Measurements from ENCODE around the gene HDAC7. TPM values are rescaled to one million over a fixed set of nuclear protein-coding genes. Genes with fewer than 3 reads are reported as not detected.

HDAC7 gene
- polyA plus RNA-seq, 6 donors from 2014 or later, result 4.5 to 17.1 (median 7.0) TPM

DNA sequence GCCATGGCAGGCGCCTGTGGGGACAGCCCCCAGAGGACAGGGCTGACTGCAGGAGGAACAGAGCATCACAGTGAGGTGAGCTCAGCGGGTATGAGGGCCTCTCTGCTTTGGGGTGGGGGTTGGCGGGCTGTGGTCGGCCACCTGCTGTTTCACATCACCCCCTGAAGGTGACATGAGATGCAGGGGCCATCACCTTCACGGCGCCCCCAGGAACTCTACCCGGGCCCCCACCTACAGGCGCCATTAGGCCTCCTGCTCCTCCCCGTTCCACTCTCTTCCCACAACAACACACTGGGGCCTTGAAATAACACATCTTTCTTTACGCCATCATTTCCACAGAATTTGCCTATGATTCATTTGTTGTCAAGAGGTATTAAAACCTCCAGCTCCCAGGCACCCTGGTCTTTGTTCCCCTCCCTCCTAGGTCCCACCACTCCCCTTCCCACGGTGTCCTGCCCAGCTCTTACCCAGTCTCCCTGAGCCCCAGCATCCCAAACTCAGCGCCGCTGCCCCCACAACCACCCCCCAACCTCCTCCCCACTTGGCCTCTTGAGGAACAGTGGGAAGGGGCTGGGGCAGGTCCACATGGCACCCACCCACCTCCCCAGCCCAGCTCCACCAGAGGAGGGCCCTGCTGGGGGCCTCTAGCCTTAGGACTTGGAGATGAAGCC is 12.7 kb upstream of the HDAC7 start:
- Mint-ChIP-seq H3K4me1 (peaks cover 32 to 49% (median 35%) of the 10 kb centered on the region in 3 donors), H3K27me3 (no peaks in the 10 kb centered on the region), H3K27ac (peak overlapping the region in 4 of 6 donors; percentile 76 to 92 (median 82)), H3K36me3 (no peaks in the 10 kb centered on the region), H3K9me3 (no peaks in the 10 kb centered on the region), H3K4me3 (peak overlapping the region in 1 of 8 donors; percentile 66)
- ATAC-seq (ENCODE audit: low read depth in 2 of 2) (peak; percentile 59 to 62), DNase-seq (peak; percentile 46)

DNA sequence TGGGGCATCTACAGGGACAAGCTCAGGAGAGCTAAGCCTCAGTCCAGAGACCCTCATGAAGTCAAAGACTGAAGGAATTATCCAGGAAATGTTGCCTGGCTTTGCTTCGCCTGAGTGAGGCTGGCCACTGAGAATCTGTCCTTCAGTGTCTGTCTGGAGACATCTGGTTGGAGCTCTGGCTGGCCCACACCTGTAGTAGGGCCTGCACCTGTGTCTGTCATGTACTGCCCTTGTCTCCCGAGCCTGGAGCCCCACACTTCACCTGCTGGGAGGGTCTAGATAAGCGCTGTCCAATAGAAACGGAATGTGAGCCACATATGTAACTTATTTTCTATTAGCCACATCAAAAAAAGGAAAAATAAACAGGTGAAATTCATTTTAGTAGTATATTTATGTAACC is 9.9 kb upstream of the HDAC7 start:
- Mint-ChIP-seq H3K27ac (no peak overlapping the region), H3K4me3 (no peak overlapping the region), H3K27me3 (peaks cover 0 to 4% (median 0%) of the 10 kb centered on the region in 3 donors), H3K9me3 (no peaks in the 10 kb centered on the region), H3K36me3 (no peaks in the 10 kb centered on the region), H3K4me1 (peaks cover 23 to 43% (median 25%) of the 10 kb centered on the region in 3 donors)
- no peak for ATAC-seq (ENCODE audit: low read depth in 2 of 2)
- DNase-seq, result no peak

DNA sequence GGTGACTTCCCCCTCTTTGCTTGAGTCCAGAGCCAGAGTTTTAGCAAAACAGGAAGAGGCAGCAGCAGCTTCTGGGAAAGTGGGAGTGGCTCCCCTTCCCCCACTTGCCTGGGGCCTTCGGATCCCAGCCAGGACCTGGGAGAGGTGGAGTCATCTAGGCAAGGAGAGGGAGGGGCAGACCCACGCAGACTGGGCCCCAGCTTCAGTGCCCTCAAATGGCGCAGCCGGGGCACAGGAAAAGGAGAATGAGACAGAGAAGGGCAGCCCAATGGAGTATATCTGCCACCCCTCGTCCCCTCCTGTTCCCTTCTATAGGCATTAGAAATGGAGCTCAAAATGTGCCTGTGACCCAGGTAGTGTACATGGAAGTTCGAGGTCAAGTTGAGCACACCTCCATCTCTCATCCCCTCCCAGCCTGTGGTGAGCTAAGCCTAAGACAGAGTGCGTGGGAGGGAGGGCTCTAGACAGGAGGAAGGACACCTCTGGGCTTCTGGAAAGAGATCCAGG is 9.3 kb upstream of the HDAC7 start:
- Mint-ChIP-seq H3K27ac (no peak overlapping the region), H3K27me3 (peaks cover 0 to 4% (median 0%) of the 10 kb centered on the region in 3 donors), H3K36me3 (no peaks in the 10 kb centered on the region), H3K4me1 (peaks cover 23 to 45% (median 25%) of the 10 kb centered on the region in 3 donors), H3K4me3 (no peak overlapping the region), H3K9me3 (no peaks in the 10 kb centered on the region)
- ATAC-seq (ENCODE audit: low read depth in 2 of 2) (no peak), DNase-seq (no peak)

DNA sequence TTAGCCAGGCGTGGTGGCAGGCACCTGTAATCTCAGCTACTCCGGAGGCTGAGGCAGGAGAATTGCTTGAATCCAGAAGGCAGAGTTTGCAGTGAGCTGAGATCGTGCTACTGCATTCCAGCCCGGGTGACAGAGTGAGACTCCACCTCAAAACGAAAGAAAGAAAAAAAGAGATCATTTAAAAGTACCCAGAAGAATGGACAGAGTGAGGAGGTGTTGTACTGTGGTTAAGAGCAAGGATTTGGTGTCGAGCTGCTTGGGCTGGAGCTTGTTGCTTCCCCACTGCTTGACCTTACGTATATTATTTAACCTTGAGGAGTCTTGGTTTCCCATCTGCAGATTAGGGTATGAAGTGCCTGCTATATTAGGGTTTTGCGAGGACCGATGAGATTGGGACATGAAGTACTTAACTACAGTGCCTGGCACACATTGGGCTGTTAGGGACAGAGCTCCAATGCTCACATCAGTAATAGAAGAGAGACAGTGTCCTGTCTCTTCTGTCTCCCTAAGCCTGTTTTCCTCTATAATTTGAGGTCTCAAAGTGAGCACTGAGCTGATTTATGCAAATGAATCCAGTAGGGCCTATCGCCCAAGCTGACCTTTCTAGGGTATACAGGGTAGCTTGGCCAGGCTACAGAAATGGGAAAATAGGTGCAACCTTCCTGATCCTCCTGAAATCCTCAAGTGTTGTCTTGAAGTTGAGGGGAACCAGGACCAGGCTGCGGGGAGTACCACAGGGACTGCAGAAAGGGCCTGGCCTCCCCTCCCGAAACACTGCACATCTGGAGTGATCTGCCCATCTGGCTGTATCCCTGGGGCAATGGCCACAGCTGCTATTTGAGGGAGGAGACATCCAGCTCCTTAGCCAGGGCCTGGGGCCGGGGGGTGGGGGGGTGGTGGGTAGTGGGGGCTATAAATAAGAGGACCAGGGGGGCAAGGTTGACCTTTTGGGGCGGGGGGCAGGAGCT is 8.6 kb upstream of the HDAC7 start:
- Mint-ChIP-seq H3K36me3 (no peaks in the 10 kb centered on the region), H3K27me3 (peaks cover 0 to 4% (median 0%) of the 10 kb centered on the region in 3 donors), H3K9me3 (no peaks in the 10 kb centered on the region), H3K4me3 (no peak overlapping the region), H3K4me1 (peaks cover 24 to 41% (median 25%) of the 10 kb centered on the region in 3 donors), H3K27ac (peak overlapping the region in 1 of 6 donors; percentile 19)
- ATAC-seq (ENCODE audit: low read depth in 2 of 2), result no peak
- DNase-seq, result no peak

DNA sequence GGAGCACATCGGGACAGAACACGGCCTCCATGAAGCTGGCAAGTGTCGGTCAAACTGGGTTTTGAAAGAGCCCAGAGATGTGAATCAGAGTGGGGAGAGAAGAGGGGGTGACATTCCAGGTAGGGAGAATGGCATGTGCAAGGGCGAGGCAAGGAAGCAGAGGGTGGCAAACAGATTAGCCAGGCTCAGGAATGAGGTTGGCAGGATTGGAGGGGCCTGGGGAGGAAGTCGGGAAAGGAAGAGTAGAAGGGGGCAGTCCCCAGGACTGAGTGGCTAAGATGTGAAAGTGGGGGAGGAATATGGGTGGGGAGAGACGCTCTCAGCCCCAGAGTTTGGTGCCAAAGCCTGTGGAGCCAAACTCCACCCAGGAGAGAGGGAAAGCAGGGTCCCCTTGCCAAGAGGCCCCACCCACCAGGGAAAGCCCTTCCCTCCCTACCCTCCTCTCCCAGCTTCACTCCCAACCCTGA is 5.5 kb upstream of the HDAC7 start:
- DNase-seq (no peak), ATAC-seq (ENCODE audit: low read depth in 2 of 2) (no peak)
- no peaks in the 10 kb centered on the region for H3K9me3 Mint-ChIP-seq
- no peaks in the 10 kb centered on the region for H3K36me3 Mint-ChIP-seq
- H3K27ac Mint-ChIP-seq, result peak overlapping the region in 2 of 6 donors; percentile 0 to 73
- H3K4me1 Mint-ChIP-seq, result peaks cover 25 to 38% (median 31%) of the 10 kb centered on the region in 3 donors
- peak overlapping the region in 2 of 8 donors; percentile 33 to 37 for H3K4me3 Mint-ChIP-seq
- peaks cover 0 to 4% (median 0%) of the 10 kb centered on the region in 3 donors for H3K27me3 Mint-ChIP-seq

DNA sequence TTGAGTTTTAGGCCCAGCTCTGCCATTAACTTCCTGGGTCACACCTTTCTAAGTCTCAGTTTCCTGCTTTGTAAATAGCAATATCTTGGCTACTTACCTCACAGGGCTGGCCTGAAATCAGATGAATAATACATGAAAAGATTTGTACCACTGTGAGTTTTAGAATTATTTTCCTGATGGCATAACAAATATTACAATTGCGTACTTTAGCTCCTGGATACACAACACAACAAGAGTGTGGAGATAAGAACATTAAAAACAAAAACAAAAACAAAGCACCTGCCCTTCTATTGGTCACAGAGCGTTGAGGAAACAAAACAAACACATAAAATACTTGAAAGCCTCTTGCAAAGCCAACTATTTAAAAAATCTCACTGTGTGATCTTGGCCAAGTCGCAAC is 4.9 kb upstream of the HDAC7 start:
- Mint-ChIP-seq H3K27ac (peak overlapping the region in 2 of 6 donors; percentile 32 to 80), H3K36me3 (no peaks in the 10 kb centered on the region), H3K9me3 (no peaks in the 10 kb centered on the region), H3K27me3 (peaks cover 0 to 4% (median 0%) of the 10 kb centered on the region in 3 donors), H3K4me1 (peaks cover 27 to 40% (median 33%) of the 10 kb centered on the region in 3 donors), H3K4me3 (no peak overlapping the region)
- ATAC-seq (ENCODE audit: low read depth in 2 of 2), result no peak
- no peak for DNase-seq

DNA sequence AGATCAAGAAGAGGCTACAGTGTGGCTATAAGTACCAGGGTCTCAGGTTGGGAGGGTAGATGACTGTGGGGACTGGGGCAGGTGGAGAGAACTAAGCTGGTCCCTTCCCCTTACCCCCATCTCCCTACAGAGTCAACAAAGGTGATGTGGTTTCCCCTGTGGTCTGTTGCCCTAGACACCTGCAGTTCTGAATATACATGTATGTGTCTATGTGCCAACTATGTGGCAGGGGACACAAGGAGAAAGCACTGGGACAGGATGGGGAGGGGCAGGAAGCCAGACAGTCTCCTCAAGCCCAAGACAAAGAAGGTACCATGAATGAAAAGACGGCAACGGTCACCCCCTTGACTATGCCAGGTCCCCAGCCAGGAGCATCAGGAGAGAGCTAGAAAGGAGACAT is 4.5 kb upstream of the HDAC7 start:
- Mint-ChIP-seq H3K36me3 (no peaks in the 10 kb centered on the region), H3K27ac (peak overlapping the region in 2 of 6 donors; percentile 32 to 80), H3K4me1 (peaks cover 27 to 40% (median 33%) of the 10 kb centered on the region in 3 donors), H3K27me3 (peaks cover 0 to 4% (median 0%) of the 10 kb centered on the region in 3 donors), H3K4me3 (no peak overlapping the region), H3K9me3 (no peaks in the 10 kb centered on the region)
- ATAC-seq (ENCODE audit: low read depth in 2 of 2) (no peak), DNase-seq (no peak)

DNA sequence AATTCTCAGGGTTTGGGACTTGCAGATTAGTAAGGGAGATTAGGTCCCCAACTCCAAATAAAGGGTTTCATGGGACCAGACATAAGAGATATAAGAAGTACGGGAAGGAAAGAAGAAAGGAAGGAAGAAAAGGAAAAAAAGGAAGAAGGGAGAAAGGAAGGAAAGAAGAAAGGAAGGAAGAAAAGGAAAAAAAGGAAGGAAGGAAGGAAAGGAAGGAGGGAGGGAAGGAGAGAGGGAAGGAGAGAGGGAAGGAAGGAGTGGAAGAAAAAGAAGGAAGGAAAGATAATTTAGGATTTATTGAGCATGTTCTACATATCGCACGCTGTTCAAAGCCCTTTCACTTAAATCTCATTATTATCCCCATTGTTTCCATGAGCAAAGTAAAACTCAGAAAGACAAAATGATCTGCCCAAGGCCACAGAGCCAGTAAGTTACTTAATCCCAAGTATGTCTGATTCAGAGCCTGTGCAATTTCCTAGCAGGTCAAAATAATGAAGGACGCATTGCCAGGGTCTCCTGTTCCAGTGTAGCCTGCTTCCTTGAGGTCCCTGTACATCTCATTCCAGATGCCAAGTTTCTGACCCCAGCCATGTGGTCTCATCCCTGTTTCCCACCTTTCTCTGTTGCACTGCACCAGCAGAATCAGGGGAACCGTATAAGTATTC is 3.9 kb upstream of the HDAC7 start:
- ATAC-seq (ENCODE audit: low read depth in 2 of 2) (no peak), DNase-seq (no peak)
- peak overlapping the region in 1 of 8 donors; percentile 92 for H3K4me3 Mint-ChIP-seq
- peaks cover 0 to 4% (median 0%) of the 10 kb centered on the region in 3 donors for H3K27me3 Mint-ChIP-seq
- no peaks in the 10 kb centered on the region for H3K36me3 Mint-ChIP-seq
- H3K27ac Mint-ChIP-seq, result peak overlapping the region in 1 of 6 donors; percentile 80
- H3K9me3 Mint-ChIP-seq, result no peaks in the 10 kb centered on the region
- H3K4me1 Mint-ChIP-seq, result peaks cover 32 to 45% (median 36%) of the 10 kb centered on the region in 3 donors

DNA sequence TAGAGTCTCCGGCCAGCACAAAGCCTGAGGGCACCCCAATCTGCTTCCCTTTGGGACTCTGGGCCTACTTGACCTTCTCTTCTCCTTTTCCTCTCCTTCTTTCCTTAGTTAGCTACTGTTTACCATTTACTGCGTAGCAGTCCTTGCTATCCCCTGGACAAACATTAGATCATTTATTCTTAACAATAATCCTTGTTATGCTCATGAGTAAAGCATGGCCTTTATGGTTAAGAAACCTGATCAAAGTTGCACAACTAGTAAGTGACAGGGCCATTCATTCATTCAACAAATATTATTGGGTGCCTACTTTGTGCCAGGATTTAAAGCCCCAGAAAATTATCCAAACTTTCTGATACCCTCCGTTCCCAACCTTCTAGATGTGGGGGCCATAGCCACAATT is 3.2 kb upstream of the HDAC7 start:
- DNase-seq (no peak), ATAC-seq (ENCODE audit: low read depth in 2 of 2) (no peak)
- H3K9me3 Mint-ChIP-seq, result no peaks in the 10 kb centered on the region
- H3K27me3 Mint-ChIP-seq, result peaks cover 0 to 4% (median 0%) of the 10 kb centered on the region in 3 donors
- peak overlapping the region in 3 of 6 donors; percentile 31 to 55 (median 41) for H3K27ac Mint-ChIP-seq
- peaks cover 39 to 52% (median 43%) of the 10 kb centered on the region in 3 donors for H3K4me1 Mint-ChIP-seq
- peak overlapping the region in 1 of 8 donors; percentile 92 for H3K4me3 Mint-ChIP-seq
- no peaks in the 10 kb centered on the region for H3K36me3 Mint-ChIP-seq

DNA sequence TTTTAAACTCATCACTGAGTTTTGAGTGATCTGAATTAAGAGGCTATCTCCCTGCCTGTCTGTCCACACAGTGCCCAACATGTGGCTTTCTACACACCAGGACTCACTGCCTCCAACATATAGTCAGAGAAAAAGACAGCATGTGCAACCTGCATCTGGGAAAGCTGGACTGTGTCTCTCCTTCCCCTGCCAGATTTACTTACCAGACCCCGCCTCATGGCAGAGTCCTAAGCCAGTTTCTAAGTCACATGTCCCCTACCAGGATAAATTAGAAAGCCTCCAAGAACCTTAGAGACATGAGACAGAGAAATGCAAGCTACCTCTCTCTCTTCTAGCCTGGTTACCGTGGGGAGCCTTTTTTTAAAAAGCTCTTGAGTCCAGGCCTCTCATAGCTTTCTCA is 2.7 kb upstream of the HDAC7 start:
- H3K27ac Mint-ChIP-seq, result peak overlapping the region in 2 of 6 donors; percentile 1 to 41
- H3K4me3 Mint-ChIP-seq, result peak overlapping the region in 2 of 8 donors; percentile 87 to 92
- peaks cover 43 to 56% (median 47%) of the 10 kb centered on the region in 3 donors for H3K4me1 Mint-ChIP-seq
- DNase-seq (no peak), ATAC-seq (ENCODE audit: low read depth in 2 of 2) (no peak)
- no peaks in the 10 kb centered on the region for H3K36me3 Mint-ChIP-seq
- H3K9me3 Mint-ChIP-seq, result no peaks in the 10 kb centered on the region
- H3K27me3 Mint-ChIP-seq, result peaks cover 0 to 4% (median 0%) of the 10 kb centered on the region in 3 donors

DNA sequence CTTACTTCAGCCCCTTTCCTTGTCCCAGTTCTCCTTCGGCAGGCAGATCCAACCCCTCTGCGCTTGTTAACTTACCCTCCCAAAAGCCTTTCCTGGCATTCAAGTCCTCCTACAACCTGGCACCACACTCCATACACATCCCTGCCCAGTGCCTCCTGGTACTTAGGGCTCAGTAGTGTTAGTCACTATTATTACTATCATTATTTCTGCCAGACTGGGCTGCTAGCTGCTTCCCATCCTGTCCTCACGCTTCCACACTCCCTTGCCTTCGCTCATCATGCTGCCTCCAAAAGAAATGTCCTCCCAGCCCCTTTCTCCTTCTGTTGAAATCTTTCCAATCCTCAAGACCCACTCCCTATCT is 1.6 kb upstream of the HDAC7 start:
- Mint-ChIP-seq H3K9me3 (no peaks in the 10 kb centered on the region), H3K4me1 (peaks cover 54 to 64% (median 57%) of the 10 kb centered on the region in 3 donors), H3K36me3 (no peaks in the 10 kb centered on the region), H3K4me3 (peak overlapping the region; percentile 76 to 96 (median 90)), H3K27me3 (peaks cover 0 to 4% (median 0%) of the 10 kb centered on the region in 3 donors), H3K27ac (peak overlapping the region in 1 of 6 donors; percentile 30)
- ATAC-seq (ENCODE audit: low read depth in 2 of 2) (no peak), DNase-seq (no peak)

DNA sequence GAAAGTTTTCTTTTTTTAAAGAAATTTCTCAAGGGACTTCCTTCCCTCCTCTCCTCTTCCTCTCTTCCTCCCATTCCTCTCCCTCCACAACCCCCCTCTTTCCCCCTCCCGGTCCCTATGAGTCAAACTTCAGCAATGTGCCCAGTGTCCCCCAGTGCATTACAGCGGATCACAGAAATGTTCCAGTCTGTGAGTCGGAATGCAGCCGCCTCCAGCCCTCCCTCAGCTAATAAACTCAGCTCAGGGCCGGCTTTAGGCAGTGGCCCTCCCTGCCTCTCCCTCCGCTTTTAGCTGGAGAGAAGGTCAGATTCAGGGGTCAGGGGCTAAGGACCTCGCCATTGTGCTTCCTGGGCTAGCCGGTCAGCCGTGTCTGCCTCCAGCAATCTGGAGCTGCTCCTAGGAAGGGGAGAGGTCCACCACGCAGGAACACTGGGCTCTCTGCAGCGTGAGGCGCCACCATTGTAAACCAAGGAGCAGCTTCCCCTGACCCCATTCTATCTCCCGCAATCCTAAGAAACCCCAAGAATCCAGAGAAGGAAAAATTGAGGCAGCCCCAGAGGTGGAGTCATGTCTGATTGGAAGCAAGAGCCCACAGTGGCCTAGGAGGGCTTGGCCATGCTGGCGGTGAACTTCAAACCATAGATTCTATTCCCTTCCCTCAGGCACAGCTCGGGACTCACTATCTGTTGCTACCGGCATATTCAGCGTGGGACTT is 1.1 kb upstream of the HDAC7 start:
- H3K27me3 Mint-ChIP-seq, result peaks cover 0 to 4% (median 0%) of the 10 kb centered on the region in 3 donors
- ATAC-seq (ENCODE audit: low read depth in 2 of 2), result no peak

More for the DNA sequence above, 1.1 kb upstream of the HDAC7 start:
- Mint-ChIP-seq H3K27ac (peak overlapping the region in 5 of 6 donors; percentile 56 to 94 (median 85)), H3K9me3 (no peaks in the 10 kb centered on the region), H3K4me3 (peak overlapping the region; percentile 86 to 96 (median 92)), H3K4me1 (peaks cover 60 to 66% (median 60%) of the 10 kb centered on the region in 3 donors), H3K36me3 (no peaks in the 10 kb centered on the region)
- DNase-seq, result no peak

All from naive B cell (primary cell).